ENCODE results near the gene GOLPH3.
"Not testable (repeated sequence)": the region's sequence is repeated elsewhere in the genome, so short reads cannot be mapped to it uniquely, and the experiment has no call there.

GOLPH3 gene

DNA sequence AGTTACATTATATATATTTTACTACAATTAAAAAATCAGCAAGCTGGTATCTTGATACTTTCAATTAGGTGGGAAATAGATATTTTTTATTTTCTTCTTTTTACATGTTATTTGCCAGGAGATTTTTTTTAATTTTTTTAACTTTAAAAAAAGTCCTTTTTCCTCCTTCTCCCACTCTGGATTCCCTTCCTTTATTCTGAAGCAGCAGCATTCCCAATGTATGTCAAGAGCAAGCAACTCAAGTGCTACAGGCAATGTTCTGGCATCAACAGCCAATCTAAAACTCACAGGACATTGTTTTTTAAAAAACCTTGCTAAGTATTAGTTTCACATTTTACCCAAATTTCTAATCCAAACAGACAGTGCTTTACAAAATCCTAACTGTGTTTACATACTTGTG, 41.4 kb downstream of the GOLPH3 start:
- no peak for DNase-seq

GRCh38 chr5:32131604-32132003, 42.5 kb downstream of the GOLPH3 start:
- no peak for DNase-seq

GRCh38 chr5:32130865-32131264, 43.3 kb downstream of the GOLPH3 start:
- DNase-seq = no peak

- DNase-seq = no peak
Observed at GRCh38 chr5:32129074-32129598, 45.0 kb downstream of the GOLPH3 start.

- no peak for DNase-seq
Observed at GRCh38 chr5:32127711-32128110, 46.4 kb downstream of the GOLPH3 start.

- DNase-seq = no peak
Observed at GRCh38 chr5:32126691-32127090, 47.4 kb downstream of the GOLPH3 start.

DNA sequence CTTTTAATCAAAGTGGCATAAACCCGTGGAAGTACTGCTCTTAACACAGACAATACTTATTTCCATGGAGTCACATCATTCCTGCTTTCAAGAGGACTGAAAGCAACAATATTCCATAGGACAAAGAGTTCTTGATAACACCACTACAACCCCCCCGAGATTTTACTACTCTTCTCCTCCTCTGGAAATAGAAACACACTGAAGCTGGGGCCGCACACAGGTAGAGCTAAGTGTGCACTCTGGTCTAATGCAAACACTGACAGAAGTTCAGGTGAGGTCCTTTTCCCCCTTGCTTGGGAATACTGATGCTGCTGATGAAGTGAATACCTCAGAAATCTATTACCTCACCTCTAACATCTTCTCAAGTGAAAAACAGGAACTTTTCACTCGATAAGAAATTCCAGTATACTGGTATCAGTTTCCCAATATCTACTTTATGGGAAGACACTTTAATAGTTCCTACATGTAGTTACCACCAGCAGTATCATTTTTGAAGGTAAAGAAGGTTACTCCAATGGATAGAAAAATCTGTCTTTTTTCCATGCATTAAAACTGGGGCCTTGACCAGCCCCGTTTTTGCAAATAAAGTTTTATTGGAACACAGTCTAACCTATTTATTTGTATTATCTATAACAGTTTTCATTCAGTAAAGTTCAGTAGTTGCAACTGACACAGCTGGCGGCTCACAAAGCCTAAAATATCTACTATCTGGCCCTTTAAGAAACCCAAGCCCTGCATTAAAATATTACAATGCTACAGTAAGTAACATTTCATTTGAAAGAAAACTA, 50.0 kb downstream of the GOLPH3 start:
- no peak for DNase-seq

DNA sequence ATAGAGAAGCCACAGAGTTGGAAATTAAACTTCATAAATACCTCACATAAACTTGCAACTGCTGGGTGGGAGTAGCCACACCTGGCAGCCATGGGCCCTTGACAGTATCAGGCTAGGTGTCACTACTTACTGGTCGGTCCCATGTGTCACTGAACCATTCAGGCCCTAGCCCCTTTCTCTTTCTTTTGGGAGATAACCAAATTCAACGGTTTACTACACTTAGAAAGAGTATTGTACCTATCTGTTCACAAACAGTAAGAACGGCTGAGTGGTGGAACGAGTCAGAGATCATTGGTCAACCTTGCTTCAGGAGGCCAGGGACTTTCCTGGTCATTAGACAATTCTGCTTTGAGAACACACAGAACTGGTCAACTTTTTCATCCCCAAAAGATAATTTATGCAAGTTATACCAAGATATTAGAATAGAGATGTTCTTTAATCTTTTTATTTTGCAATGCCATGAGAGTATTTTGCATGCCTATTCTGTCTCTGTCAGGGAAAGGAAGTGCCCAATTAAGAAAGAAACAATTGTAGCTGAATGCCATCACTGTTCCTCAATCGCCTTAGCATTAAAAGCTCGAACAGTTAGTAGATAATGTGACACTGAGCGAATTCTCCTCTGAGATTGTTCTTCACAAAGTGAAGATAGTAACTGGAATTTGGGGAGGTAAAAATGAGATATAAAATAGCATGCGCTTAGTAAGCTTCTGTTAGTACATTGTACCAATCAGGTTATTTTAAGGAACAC, 50.9 kb downstream of the GOLPH3 start:
- DNase-seq = no peak

DNA sequence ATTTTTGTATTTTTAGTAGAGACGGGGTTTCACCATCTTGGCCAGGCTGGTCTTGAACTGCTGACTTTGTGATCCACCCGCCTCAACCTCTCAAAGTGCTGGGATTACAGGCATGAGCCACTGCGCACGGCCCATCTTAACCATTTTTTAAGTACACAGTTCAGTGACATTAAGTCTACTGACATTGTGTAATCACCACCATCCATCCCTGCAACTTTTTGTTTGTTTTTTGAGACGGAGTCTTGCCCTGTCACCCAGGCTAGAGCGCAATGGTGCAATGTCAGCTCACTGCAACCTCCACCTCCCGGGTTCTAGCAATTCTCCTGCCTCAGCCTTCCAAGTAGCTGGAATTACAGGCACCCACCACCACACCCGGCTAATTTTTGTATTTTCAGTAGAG, 55.2 kb downstream of the GOLPH3 start:
- DNase-seq = not testable (repeated sequence)

- no peak for DNase-seq
Observed at GRCh38 chr5:32116574-32117313, 57.4 kb downstream of the GOLPH3 start.

GRCh38 chr5:32115985-32116384, 58.1 kb downstream of the GOLPH3 start:
- DNase-seq = no peak

DNA sequence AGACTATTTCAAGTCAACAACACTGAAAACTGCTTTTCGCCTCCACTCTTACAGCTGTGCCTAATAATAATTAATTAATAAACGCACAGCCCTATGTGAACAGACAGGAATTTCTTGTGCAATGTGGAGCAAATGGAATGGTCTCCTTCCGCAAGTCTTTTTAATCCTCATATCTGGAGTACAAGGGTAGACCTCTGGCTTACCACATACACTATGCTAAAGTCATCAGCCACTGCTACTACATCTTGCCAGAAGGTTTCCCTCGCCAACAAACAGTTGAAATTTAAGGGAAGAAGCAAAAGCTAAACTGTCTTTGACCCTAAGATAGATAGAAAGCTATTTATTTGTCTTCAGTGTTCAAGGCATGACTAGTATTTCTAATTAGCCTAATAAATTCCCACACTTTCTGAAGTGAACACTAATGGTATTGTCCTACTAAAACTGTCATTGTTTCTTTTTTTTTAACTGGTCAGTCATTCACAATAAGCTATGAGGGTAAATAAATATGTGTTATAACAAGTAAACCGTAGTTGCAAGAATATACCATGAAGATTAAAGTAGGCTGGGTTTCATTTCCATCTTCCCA, 63.9 kb downstream of the GOLPH3 start:
- DNase-seq = no peak

GRCh38 chr5:32109236-32109635, 64.9 kb downstream of the GOLPH3 start:
- no peak for DNase-seq

DNA sequence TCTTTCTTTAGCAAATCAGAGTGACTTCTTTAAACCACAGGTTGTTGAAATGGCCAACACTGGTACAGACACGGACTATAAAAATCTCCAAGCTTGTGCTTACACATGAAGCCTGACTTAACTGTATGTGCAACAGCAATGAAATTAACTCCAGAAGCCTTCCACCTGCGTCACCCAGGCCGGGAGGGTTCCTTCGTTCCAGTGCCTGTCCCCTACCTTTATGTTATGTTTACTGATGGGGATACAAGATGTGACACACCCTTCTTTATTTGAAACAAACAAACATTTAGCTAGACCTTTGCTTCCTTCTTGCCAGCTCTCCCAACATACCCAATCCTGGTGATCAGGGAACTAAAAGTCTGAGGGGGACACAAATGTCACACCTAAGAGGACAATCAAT, 66.0 kb downstream of the GOLPH3 start:
- no peak for DNase-seq

DNA sequence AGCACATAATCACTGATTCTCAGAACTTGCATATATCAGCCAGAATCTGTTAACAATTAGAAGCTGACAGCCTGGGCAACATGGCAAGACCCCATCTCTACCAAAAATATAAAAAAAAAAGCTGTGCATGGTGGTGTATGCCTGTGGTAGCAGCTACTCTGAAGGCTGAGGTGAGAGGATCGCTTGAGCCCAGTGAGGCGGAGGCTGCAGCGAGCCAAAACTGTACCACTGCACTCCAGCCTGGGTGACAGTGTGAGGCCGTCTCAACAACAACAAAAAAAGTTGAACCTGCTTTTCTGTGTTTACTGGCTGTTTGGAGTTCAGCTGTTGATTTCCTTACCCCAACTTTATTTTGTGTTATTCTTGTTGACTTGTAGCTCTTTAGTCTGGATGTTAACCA, 66.8 kb downstream of the GOLPH3 start:
- DNase-seq = no peak

DNA sequence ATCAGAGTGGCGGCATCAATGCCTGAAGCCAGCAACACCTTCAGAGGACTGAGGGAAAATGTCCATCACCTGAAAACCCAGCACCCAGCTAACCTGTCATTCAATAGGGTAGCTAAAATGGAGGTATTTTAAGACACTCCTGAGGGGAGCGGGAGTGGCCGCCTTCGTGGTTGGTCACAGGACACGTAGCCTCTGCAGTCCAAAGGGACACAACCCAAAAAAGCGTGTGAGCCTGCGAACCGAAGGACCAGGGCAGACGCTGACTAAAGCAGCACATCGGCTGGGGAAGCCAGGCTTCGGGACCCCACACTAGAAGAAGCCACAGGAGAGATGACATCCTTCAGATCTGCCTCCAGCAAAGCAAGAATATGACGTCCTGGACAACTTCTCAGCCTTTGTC, 70.6 kb downstream of the GOLPH3 start:
- DNase-seq = no peak

GRCh38 chr5:32102254-32102986, 71.7 kb downstream of the GOLPH3 start:
- no peak for DNase-seq

GRCh38 chr5:32100691-32101302, 73.3 kb downstream of the GOLPH3 start:
- no peak for DNase-seq

DNA sequence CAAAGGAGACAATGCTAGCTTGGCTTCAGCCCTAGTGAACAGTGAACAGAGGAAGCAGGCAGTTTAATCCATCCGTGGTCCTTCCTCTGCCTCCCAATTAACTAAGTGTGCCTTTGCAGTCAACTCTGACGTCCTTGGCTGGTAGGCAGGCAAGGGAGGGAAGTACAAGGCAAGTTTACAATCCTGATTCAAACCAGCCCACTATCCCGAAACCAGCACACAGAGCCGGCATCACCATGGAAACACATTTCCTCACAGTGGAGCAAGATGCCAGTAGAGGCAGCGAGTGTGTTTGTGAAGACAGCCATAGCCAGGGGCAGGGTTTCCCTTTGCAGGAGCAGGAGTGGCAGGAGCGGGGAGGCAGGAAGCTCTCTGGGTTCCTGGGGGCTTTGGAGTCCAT, 73.9 kb downstream of the GOLPH3 start:
- no peak for DNase-seq

DNA sequence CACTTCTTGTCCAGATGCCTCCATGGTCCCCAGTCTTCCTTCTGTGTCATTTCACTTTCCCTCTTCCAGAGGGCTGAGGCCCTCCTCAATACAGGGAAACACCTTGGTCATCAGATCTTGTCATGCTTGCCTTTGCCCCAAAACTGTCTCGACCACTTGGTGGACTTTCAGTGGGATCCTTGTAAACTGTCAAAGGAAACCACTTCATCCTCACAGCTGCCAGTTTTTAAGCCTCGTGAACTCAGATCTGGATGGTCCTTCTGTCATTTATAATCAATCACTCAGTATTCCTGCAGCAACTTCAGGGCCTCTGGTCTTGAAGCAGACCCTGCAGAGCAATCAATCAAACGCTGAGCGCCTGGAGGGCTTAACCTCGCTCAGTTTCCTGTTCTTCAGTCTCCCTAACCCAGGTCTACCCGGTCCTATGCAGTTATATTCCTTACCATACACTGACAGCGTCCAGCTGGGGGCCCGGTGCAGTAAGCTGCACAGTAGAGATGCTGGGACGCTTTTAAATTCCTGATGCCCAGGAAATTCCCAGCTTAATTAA, 74.6 kb downstream of the GOLPH3 start:
- no peak for DNase-seq

DNA sequence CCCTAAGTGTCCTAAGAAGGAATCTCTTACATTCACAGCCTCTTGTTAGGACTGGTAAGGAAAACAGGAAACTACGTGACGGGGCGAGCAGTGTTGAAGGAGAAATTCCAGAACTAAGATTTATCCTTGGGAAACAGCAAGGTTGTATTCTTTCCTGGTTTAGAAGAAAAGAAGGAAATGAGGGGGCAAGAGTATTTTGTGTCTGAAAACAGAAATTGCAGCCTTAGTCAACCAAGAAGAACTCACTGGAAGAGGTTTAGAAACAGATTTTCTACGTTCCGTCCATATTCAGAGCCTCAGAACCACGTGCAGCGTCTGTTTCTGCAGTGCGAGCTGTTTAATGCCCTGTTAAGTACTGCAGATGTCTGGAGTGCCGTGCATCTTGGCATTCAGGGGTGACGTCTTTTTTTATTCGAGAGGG, 75.2 kb downstream of the GOLPH3 start:
- DNase-seq = no peak

DNA sequence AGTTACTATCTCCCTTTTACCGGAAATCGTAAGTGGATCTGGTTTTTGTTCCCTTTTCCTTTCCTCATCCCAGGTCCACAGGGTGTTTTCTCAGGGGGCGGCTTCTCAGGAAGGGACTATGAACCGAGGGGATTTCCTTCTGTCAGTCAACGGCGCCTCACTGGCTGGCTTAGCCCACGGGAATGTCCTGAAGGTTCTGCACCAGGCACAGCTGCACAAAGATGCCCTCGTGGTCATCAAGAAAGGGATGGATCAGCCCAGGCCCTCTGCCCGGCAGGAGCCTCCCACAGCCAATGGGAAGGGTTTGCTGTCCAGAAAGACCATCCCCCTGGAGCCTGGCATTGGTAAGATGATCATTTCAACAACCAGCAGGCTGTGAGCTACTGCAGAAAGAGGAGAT, 75.8 kb downstream of the GOLPH3 start:
- no peak for DNase-seq

Data from 8988T (cell line).